PC-9 (cell line): ENCODE results near the gene PLA2G7.

Experiments used
- EZH2 ChIP-seq: fragments of 200-600 bp; sonication (generic); IDR thresholded peaks from 2 replicates; pipeline ENCODE4 v1.8.0; 2017; ENCODE audit warnings: antibody characterized with exemption, low read depth
- TF ChIP-seq, protein P1 (sequence below): fragments of 200-600 bp; sonication (generic); conservative IDR thresholded peaks from 2 replicates; pipeline ENCODE4 v1.6.1; 2017; ENCODE audit warnings: mixed run types, antibody characterized with exemption, mild to moderate bottlenecking, moderate library complexity

DNA sequence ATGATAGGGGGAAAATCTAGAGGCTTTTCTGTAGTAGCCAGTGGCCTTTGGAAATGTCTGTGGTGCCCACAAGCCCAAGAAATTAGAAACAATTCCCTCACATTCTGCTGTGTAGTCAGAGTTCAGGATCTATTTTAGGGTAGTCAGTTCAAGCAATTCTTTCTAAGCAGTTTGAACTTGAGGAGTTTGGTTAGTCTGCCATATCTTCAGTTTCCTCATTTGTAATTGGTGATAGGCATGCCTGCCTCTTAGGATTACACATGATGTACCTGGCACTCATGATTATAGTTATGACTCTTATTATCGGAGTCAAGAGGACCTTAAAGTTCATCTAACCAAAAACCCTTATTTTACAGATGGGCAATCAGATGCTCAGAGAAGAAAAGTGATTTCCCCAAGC, 36.8 kb upstream of the PLA2G7 start:
- TF ChIP-seq, protein P1, sequence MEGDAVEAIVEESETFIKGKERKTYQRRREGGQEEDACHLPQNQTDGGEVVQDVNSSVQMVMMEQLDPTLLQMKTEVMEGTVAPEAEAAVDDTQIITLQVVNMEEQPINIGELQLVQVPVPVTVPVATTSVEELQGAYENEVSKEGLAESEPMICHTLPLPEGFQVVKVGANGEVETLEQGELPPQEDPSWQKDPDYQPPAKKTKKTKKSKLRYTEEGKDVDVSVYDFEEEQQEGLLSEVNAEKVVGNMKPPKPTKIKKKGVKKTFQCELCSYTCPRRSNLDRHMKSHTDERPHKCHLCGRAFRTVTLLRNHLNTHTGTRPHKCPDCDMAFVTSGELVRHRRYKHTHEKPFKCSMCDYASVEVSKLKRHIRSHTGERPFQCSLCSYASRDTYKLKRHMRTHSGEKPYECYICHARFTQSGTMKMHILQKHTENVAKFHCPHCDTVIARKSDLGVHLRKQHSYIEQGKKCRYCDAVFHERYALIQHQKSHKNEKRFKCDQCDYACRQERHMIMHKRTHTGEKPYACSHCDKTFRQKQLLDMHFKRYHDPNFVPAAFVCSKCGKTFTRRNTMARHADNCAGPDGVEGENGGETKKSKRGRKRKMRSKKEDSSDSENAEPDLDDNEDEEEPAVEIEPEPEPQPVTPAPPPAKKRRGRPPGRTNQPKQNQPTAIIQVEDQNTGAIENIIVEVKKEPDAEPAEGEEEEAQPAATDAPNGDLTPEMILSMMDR, result no peak
- no peak for TF ChIP-seq EZH2
